ENCODE data around the gene OLA1. TPM values are rescaled to one million over a fixed set of nuclear protein-coding genes. Genes with fewer than 3 reads are reported as not detected.

OLA1 gene
- total RNA-seq, 1 donor from 2014 or later, result 79.4 TPM

GRCh38 chr2:174157053-174157452 is 91.3 kb downstream of the OLA1 start:
- no peak for DNase-seq (ENCODE audit: extremely low spot score, unreplicated experiment)
- H3K9me3 Mint-ChIP-seq (ENCODE audit: unreplicated experiment), result no peaks in the 10 kb centered on the region
- H3K4me3 Mint-ChIP-seq (ENCODE audit: unreplicated experiment), result no peak overlapping the region
- no peak for TF ChIP-seq CTCF (IDR thresholded peaks at IDR 0.05)
- peaks cover 16% of the 10 kb centered on the region for H3K4me1 Mint-ChIP-seq (ENCODE audit: unreplicated experiment)
- no peaks in the 10 kb centered on the region for H3K36me3 Mint-ChIP-seq (ENCODE audit: unreplicated experiment)
- H3K27me3 Mint-ChIP-seq (ENCODE audit: unreplicated experiment), result no peaks in the 10 kb centered on the region
- H3K27ac Mint-ChIP-seq (ENCODE audit: unreplicated experiment), result no peak overlapping the region

GRCh38 chr2:174153757-174154680 is 94.3 kb downstream of the OLA1 start:
- Mint-ChIP-seq H3K4me3 (ENCODE audit: unreplicated experiment) (no peak overlapping the region), H3K27ac (ENCODE audit: unreplicated experiment) (peak overlapping the region; percentile 40), H3K36me3 (ENCODE audit: unreplicated experiment) (no peaks in the 10 kb centered on the region), H3K27me3 (ENCODE audit: unreplicated experiment) (no peaks in the 10 kb centered on the region), H3K4me1 (ENCODE audit: unreplicated experiment) (peaks cover 16% of the 10 kb centered on the region), H3K9me3 (ENCODE audit: unreplicated experiment) (no peaks in the 10 kb centered on the region)
- no peak for DNase-seq (ENCODE audit: extremely low spot score, unreplicated experiment)
- TF ChIP-seq CTCF (IDR thresholded peaks at IDR 0.05), result no peak

- H3K4me3 Mint-ChIP-seq (ENCODE audit: unreplicated experiment), result no peak overlapping the region
- H3K4me1 Mint-ChIP-seq (ENCODE audit: unreplicated experiment), result peaks cover 12% of the 10 kb centered on the region
- no peaks in the 10 kb centered on the region for H3K27me3 Mint-ChIP-seq (ENCODE audit: unreplicated experiment)
- no peak for TF ChIP-seq CTCF (IDR thresholded peaks at IDR 0.05)
- no peak overlapping the region for H3K27ac Mint-ChIP-seq (ENCODE audit: unreplicated experiment)
- DNase-seq (ENCODE audit: extremely low spot score, unreplicated experiment), result no peak
- H3K36me3 Mint-ChIP-seq (ENCODE audit: unreplicated experiment), result peaks cover 3% of the 10 kb centered on the region
- no peaks in the 10 kb centered on the region for H3K9me3 Mint-ChIP-seq (ENCODE audit: unreplicated experiment)
These were observed 98.8 kb downstream of the OLA1 start for GRCh38 chr2:174149530-174149929.

GRCh38 chr2:174148833-174149232 is 99.5 kb downstream of the OLA1 start:
- no peak for DNase-seq (ENCODE audit: extremely low spot score, unreplicated experiment)
- peaks cover 5% of the 10 kb centered on the region for H3K4me1 Mint-ChIP-seq (ENCODE audit: unreplicated experiment)
- H3K27me3 Mint-ChIP-seq (ENCODE audit: unreplicated experiment), result no peaks in the 10 kb centered on the region
- no peak overlapping the region for H3K4me3 Mint-ChIP-seq (ENCODE audit: unreplicated experiment)
- H3K27ac Mint-ChIP-seq (ENCODE audit: unreplicated experiment), result no peak overlapping the region
- no peaks in the 10 kb centered on the region for H3K9me3 Mint-ChIP-seq (ENCODE audit: unreplicated experiment)
- no peak for TF ChIP-seq CTCF (IDR thresholded peaks at IDR 0.05)
- peaks cover 3% of the 10 kb centered on the region for H3K36me3 Mint-ChIP-seq (ENCODE audit: unreplicated experiment)

- H3K4me1 Mint-ChIP-seq (ENCODE audit: unreplicated experiment), result peaks cover 6% of the 10 kb centered on the region
- H3K9me3 Mint-ChIP-seq (ENCODE audit: unreplicated experiment), result no peaks in the 10 kb centered on the region
- H3K4me3 Mint-ChIP-seq (ENCODE audit: unreplicated experiment), result no peak overlapping the region
- peaks cover 5% of the 10 kb centered on the region for H3K36me3 Mint-ChIP-seq (ENCODE audit: unreplicated experiment)
- no peak for TF ChIP-seq CTCF (IDR thresholded peaks at IDR 0.05)
- H3K27ac Mint-ChIP-seq (ENCODE audit: unreplicated experiment), result no peak overlapping the region
- no peak for DNase-seq (ENCODE audit: extremely low spot score, unreplicated experiment)
- no peaks in the 10 kb centered on the region for H3K27me3 Mint-ChIP-seq (ENCODE audit: unreplicated experiment)
These were observed 102.5 kb downstream of the OLA1 start for GRCh38 chr2:174145827-174146226.

Measured in osteocyte (in vitro differentiated cells).